T47D (cell line): ENCODE results near the gene CYB5D1.

Experiments used
- DNase-seq, 2 experiments: peaks; one replicate each; pipeline versions ENCODE4 v3.0.0 to v3.0.0-alpha.2; 2011 to 2012; ENCODE audit warnings: low read depth in 1 of 2, low spot score in 1 of 2
- JUND ChIP-seq: IDR thresholded peaks from 2 replicates; pipeline ENCODE4 v1.6.1; 2012; ENCODE audit warnings: low read depth
- in situ Hi-C: cut with HindIII; loops from 2 replicates; pipeline ENCODE4 v1.10.0; 2016; ENCODE audit warnings: low sequenced_read_pairs, low pct_unique_long_range_greater_than_20kb

Gene CYB5D1

DNA sequence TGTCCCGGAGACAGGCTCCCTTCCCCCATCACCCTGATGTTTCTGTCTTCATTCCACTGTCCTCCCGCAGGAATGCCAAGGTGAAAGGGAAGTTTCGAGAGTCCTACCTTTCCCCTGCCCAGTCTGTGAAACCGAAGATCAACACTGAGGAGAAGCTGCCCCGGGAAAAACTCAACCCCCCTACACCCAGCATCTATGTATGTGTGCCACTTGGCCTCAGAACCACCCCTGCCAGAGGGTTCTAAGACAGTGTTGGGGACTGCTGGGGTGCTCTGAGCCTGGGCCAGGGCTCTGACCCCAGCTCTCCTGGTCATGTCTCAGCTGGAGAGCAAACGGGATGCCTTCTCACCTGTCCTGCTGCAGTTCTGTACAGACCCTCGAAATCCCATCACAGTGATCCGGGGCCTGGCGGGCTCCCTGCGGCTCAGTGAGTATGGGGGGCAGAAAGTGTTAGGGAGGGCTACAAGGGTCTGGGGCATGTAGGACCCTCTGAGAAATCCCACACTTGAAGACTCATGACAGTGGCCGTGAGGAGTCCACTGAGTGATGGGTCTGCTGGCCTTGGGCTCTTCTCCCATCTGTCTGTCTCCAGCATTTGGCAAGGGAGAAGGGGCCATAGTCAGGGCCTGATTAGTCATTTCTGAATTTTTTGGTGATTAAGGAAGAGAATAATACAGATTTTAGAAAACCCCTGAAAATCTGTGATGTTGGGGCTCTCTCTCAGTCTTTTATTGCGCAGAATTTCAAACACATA is 7.9 kb upstream of the CYB5D1 start:
- DNase-seq, result no peak
- in situ Hi-C loops, result no loop called here
- TF ChIP-seq JUND, result no peak

DNA sequence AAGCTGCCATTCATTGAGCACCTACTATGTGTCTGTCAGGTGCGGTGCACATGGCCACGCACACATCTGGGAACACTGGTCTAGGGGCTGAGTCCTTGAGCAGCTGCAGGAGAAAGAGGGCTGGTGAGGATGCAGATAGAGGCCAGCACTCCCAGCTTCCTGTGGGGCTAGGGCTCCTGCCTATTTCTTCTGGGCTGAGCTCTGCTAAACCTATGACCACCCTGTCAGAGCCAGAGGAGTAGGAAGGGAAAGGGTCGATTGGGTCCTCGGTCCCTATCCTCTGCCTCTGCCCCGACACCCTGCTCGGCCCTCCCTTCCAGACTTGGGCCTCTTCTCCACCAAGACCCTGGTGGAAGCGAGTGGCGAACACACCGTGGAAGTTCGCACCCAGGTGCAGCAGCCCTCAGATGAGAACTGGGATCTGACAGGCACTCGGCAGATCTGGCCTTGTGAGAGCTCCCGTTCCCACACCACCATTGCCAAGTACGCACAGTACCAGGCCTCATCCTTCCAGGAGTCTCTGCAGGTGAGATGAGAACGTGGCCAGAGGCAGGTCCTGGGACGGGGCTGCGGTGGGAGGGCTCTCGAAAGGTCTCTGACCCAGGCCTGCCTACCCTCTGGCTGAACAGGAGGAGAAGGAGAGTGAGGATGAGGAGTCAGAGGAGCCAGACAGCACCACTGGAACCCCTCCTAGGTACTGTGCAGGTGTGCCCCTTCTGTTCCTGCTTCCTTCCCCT is 6.9 kb upstream of the CYB5D1 start:
- TF ChIP-seq JUND, result no peak
- no peak for DNase-seq
- in situ Hi-C loops, result no loop called here

DNA sequence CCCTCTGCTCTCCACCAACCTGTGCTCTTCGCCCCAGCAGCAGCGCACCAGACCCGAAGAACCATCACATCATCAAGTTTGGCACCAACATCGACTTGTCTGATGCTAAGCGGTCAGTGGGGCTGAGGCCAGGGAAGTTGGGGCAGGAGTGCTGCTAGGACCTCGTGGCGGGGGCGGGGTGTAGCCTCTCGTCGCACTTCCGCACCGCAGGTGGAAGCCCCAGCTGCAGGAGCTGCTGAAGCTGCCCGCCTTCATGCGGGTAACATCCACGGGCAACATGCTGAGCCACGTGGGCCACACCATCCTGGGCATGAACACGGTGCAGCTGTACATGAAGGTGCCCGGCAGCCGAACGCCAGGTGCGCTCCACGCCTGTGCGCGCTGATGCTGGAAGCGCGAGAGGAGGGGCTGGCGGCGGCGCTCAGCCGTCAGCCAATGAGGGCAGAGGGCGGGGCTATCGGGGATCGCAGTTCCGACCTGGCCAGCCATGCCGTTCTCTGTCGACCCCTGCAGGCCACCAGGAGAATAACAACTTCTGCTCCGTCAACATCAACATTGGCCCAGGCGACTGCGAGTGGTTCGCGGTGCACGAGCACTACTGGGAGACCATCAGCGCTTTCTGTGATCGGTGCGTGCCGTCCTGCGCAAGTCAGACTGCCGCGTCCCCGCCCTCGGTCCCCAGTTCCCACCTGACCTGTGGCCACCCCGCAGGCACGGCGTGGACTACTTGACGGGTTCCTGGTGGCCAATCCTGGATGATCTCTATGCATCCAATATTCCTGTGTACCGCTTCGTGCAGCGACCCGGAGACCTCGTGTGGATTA is 6.2 kb upstream of the CYB5D1 start:
- peak; percentile 65 to 89 for DNase-seq
- TF ChIP-seq JUND, result no peak
- in situ Hi-C loops, result no loop called here

DNA sequence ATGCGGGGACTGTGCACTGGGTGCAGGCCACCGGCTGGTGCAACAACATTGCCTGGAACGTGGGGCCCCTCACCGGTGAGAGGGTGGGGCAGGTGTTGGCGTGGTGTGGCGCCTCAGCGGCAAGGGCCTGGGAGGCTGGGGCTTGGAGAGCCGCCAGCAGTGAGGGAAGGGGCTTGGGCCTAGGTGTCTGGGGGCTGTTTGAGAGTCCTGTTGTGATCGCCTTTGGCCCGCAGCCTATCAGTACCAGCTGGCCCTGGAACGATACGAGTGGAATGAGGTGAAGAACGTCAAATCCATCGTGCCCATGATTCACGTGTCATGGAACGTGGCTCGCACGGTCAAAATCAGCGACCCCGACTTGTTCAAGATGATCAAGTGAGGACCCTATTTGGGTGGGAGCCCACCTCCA is 5.5 kb upstream of the CYB5D1 start:
- DNase-seq, result no peak
- in situ Hi-C loops, result no loop called here
- TF ChIP-seq JUND, result no peak

DNA sequence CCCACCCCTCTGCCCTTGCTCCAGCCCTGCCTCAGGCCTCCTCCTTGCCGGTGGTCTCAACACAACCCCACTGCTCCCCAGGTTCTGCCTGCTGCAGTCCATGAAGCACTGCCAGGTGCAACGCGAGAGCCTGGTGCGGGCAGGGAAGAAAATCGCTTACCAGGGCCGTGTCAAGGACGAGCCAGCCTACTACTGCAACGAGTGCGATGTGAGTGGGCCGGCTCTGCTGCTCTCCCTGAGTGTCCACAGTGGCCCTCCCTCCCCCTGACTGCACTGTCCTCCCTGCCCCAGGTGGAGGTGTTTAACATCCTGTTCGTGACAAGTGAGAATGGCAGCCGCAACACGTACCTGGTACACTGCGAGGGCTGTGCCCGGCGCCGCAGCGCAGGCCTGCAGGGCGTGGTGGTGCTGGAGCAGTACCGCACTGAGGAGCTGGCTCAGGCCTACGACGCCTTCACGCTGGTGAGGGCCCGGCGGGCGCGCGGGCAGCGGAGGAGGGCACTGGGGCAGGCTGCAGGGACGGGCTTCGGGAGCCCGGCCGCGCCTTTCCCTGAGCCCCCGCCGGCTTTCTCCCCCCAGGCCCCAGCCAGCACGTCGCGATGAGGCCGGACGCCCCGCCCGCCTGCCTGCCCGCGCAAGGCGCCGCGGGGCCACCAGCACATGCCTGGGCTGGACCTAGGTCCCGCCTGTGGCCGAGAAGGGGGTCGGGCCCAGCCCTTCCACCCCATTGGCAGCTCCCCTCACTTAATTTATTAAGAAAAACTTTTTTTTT is 4.7 kb upstream of the CYB5D1 start:
- TF ChIP-seq JUND, result no peak
- no peak for DNase-seq
- in situ Hi-C loops, result no loop called here

DNA sequence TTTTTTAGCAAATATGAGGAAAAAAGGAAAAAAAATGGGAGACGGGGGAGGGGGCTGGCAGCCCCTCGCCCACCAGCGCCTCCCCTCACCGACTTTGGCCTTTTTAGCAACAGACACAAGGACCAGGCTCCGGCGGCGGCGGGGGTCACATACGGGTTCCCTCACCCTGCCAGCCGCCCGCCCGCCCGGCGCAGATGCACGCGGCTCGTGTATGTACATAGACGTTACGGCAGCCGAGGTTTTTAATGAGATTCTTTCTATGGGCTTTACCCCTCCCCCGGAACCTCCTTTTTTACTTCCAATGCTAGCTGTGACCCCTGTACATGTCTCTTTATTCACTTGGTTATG is 4.1 kb upstream of the CYB5D1 start:
- in situ Hi-C loops, result no loop called here
- no peak for DNase-seq
- no peak for TF ChIP-seq JUND

DNA sequence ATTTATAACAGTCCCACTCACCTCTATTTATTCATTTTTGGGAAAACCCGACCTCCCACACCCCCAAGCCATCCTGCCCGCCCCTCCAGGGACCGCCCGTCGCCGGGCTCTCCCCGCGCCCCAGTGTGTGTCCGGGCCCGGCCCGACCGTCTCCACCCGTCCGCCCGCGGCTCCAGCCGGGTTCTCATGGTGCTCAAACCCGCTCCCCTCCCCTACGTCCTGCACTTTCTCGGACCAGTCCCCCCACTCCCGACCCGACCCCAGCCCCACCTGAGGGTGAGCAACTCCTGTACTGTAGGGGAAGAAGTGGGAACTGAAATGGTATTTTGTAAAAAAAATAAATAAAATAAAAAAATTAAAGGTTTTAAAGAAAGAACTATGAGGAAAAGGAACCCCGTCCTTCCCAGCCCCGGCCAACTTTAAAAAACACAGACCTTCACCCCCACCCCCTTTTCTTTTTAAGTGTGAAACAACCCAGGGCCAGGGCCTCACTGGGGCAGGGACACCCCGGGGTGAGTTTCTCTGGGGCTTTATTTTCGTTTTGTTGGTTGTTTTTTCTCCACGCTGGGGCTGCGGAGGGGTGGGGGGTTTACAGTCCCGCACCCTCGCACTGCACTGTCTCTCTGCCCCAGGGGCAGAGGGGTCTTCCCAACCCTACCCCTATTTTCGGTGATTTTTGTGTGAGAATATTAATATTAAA is 3.6 kb upstream of the CYB5D1 start:
- DNase-seq, result no peak
- in situ Hi-C loops, result no loop called here
- no peak for TF ChIP-seq JUND

DNA sequence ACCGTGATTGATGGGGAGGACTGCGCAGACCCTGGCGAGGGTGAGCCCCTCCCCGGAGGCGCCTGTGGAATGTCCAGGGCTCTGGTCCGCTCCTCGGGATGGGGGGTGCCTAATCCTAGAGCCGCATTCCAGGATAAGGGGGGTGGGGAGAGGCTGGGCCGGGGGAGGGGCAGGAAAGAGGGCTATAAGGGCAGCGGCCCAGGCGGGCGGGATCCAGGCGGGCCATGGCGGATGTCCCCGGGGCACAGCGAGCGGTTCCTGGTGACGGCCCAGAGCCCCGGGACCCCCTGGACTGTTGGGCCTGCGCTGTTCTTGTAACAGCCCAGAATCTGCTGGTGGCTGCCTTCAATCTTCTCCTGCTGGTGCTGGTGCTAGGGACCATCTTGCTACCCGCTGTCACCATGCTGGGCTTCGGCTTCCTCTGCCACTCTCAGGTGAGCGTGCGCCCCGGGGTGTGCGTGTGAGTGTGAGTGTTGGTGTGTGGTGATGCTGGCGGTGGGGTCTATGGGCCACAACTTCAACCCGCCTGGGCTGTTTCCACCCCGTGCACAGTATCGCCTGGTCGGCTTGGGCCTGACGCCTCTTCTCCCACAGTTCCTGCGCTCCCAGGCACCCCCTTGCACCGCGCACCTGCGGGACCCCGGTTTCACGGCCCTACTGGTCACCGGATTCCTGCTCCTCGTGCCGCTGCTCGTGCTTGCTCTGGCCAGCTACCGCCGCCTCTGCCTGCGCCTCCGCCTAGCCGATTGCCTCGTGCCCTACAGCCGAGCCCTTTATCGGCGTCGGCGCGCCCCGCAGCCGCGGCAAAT is 2.7 kb upstream of the CYB5D1 start, which contains the start of gene TMEM88:
TMEM88 (plus strand) TSS at position 216 of the 809 bp plus-strand sequence; CDS start at position 225, 9 bp downstream.
- TF ChIP-seq JUND, result no peak
- in situ Hi-C loops, result no loop called here
- no peak for DNase-seq

DNA sequence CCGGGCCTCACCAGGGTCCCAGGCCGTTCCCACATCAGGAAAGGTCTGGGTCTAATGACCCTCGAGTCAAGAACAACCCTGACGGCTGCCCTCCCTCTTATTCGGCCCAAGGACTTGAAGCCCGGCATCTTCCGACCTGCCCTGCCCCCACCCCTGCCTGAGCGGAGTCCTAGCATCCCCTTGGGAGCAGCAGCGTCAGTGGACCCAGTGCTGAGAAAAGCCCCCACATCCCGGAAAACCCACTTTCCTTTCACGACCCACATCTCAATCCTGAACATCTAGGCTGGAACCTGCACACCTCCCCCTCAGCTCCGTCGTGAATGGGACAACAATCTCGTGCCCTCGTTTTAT is 2.2 kb upstream of the CYB5D1 start:
- DNase-seq, result no peak
- TF ChIP-seq JUND, result no peak
- in situ Hi-C loops, result no loop called here

DNA sequence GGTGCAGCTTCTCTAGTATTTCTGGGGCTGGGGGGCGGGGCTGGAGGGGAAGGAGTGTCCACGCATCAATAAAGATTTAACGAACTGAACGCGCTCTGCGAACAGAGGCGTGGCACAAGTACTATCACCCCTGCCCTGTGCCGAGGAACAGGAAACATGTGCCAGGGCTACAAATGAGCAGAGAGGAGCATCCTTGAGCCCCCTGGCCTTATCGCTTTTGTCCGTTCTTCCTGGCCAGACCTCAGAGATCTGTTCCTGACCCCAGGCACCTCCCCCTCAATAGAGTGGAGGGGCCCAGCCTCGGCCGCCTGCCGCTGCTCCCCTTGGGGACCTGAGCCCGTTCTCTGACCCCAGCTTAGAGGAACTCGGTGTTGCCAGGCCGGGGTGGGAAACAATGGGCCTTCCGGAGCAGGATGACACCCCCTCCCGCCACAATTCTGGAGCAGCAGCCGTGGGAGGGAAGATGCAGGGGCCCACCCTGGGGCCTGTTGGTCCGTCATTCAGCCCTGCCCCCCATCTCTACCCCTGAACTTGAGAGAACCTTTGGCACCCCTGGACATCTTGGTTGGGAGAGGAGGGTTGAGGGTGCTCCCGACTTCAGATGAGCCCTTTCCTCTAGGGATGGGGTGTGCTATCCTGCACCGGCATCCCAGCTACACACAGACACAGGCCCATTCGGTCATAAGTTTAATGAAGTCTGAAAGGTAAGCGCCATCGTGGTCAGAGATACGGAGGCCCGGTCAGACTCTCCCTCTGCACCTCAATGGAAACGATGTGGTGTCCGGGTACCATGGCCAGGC is 1.6 kb upstream of the CYB5D1 start:
- no peak for TF ChIP-seq JUND
- in situ Hi-C loops, result no loop called here
- no peak for DNase-seq
